ENCODE measurements around the gene ZSWIM4.

- no peak for TF ChIP-seq RCOR1 (IDR thresholded peaks at IDR 0.05; ENCODE audit: insufficient replicate concordance, low read length)
- no peak for TF ChIP-seq CTCF (conservative IDR thresholded peaks at IDR 0.05; ENCODE audit: low read depth, low read length)
- TF ChIP-seq RAD21 (IDR thresholded peaks at IDR 0.05; ENCODE audit: low read length): no peak
- no peak for TF ChIP-seq POLR2A (IDR thresholded peaks at IDR 0.05; ENCODE audit: low read depth, low read length)
- no peak for TF ChIP-seq MAFK (IDR thresholded peaks at IDR 0.05; ENCODE audit: low read depth, low read length)
- no peak for TF ChIP-seq MAZ (IDR thresholded peaks at IDR 0.05; ENCODE audit: borderline replicate concordance, low read depth, low read length)
- TF ChIP-seq SMC3 (IDR thresholded peaks at IDR 0.05; ENCODE audit: low read depth, low read length): no peak
- no peak for TF ChIP-seq USF2 (IDR thresholded peaks at IDR 0.05; ENCODE audit: low read depth, low read length)
- TF ChIP-seq CHD1 (IDR thresholded peaks at IDR 0.05; ENCODE audit: low read depth, low read length): no peak
- TF ChIP-seq NFE2L2 (IDR thresholded peaks at IDR 0.05; ENCODE audit: low read depth, low read length): no peak
- TF ChIP-seq BHLHE40 (IDR thresholded peaks at IDR 0.05; ENCODE audit: low read depth, low read length): no peak
- TF ChIP-seq ELK1 (IDR thresholded peaks at IDR 0.05; ENCODE audit: borderline replicate concordance, low read depth, low read length): no peak
- no peak for TF ChIP-seq FOS (IDR thresholded peaks at IDR 0.05; ENCODE audit: low read depth, low read length)
- no peak for TF ChIP-seq CEBPB (IDR thresholded peaks at IDR 0.05; ENCODE audit: low read depth, low read length)
Observed at GRCh38 chr19:13876834-13877233, 81.6 kb downstream of the ZSWIM4 start, which contains the start of gene NANOS3.
